ENCODE data around the gene FXR2. TPM values are rescaled to one million over a fixed set of nuclear protein-coding genes. Genes with fewer than 3 reads are reported as not detected.

Gene FXR2
- total and polyA plus RNA-seq, 10 of the 15 experiments (the other 5 are each of a cell fraction or from before 2014, with no cell fraction given), result 1.6 to 33.3 (median 22.0) TPM

GRCh38 chr17:7552621-7553051, 62.1 kb downstream of the FXR2 start (continued):
- TF ChIP-seq, protein P1, sequence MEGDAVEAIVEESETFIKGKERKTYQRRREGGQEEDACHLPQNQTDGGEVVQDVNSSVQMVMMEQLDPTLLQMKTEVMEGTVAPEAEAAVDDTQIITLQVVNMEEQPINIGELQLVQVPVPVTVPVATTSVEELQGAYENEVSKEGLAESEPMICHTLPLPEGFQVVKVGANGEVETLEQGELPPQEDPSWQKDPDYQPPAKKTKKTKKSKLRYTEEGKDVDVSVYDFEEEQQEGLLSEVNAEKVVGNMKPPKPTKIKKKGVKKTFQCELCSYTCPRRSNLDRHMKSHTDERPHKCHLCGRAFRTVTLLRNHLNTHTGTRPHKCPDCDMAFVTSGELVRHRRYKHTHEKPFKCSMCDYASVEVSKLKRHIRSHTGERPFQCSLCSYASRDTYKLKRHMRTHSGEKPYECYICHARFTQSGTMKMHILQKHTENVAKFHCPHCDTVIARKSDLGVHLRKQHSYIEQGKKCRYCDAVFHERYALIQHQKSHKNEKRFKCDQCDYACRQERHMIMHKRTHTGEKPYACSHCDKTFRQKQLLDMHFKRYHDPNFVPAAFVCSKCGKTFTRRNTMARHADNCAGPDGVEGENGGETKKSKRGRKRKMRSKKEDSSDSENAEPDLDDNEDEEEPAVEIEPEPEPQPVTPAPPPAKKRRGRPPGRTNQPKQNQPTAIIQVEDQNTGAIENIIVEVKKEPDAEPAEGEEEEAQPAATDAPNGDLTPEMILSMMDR (IDR thresholded peaks at IDR 0.05 in 2 of 3, conservative IDR thresholded peaks at IDR 0.05 in 1 of 3; ENCODE audit: control insufficient read depth in 2 of 3, extremely low read depth in 1 of 3, insufficient read depth in 1 of 3, low read depth in 3 of 3, low read length in 3 of 3), result no peak
- no peak for TF ChIP-seq SUPT20H (IDR thresholded peaks at IDR 0.05; ENCODE audit: borderline replicate concordance, control insufficient read depth, low read depth, low read length)
- no peak for TF ChIP-seq ASH2L (IDR thresholded peaks at IDR 0.05; ENCODE audit: borderline replicate concordance, low read depth)
- TF ChIP-seq, protein P2, sequence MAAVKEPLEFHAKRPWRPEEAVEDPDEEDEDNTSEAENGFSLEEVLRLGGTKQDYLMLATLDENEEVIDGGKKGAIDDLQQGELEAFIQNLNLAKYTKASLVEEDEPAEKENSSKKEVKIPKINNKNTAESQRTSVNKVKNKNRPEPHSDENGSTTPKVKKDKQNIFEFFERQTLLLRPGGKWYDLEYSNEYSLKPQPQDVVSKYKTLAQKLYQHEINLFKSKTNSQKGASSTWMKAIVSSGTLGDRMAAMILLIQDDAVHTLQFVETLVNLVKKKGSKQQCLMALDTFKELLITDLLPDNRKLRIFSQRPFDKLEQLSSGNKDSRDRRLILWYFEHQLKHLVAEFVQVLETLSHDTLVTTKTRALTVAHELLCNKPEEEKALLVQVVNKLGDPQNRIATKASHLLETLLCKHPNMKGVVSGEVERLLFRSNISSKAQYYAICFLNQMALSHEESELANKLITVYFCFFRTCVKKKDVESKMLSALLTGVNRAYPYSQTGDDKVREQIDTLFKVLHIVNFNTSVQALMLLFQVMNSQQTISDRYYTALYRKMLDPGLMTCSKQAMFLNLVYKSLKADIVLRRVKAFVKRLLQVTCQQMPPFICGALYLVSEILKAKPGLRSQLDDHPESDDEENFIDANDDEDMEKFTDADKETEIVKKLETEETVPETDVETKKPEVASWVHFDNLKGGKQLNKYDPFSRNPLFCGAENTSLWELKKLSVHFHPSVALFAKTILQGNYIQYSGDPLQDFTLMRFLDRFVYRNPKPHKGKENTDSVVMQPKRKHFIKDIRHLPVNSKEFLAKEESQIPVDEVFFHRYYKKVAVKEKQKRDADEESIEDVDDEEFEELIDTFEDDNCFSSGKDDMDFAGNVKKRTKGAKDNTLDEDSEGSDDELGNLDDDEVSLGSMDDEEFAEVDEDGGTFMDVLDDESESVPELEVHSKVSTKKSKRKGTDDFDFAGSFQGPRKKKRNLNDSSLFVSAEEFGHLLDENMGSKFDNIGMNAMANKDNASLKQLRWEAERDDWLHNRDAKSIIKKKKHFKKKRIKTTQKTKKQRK (IDR thresholded peaks at IDR 0.05; ENCODE audit: low read depth, low read length), result no peak
- TF ChIP-seq PAX5 (IDR thresholded peaks at IDR 0.05; ENCODE audit: borderline replicate concordance, low read depth, low read length), result 0 out of 2 replicates have a peak, but pooled peaks have one; percentile 41
- peak; percentile 66; the same call in 1 of the 2 replicates for TF ChIP-seq MTA3 (IDR thresholded peaks at IDR 0.05; ENCODE audit: borderline replicate concordance, low read length)
- no peak for TF ChIP-seq SUZ12 (IDR thresholded peaks at IDR 0.05; ENCODE audit: unreplicated experiment)
- TF ChIP-seq TCF12 (IDR thresholded peaks at IDR 0.05; ENCODE audit: low read depth, low read length), result no peak
- TF ChIP-seq MTA2 (IDR thresholded peaks at IDR 0.05; ENCODE audit: low read depth), result peak; percentile 71; the same call in 1 of the 2 replicates
- no peak for TF ChIP-seq TAF1 (IDR thresholded peaks at IDR 0.05; ENCODE audit: borderline replicate concordance, low read depth, low read length)
- TF ChIP-seq BHLHE40 (IDR thresholded peaks at IDR 0.05; ENCODE audit: borderline replicate concordance in 1 of 2, low read depth in 2 of 2, low read length in 1 of 2), result peak; percentile 77 to 78; a peak in 3 of 4 replicates
- TF ChIP-seq E2F8 (IDR thresholded peaks at IDR 0.05; ENCODE audit: low read depth, partially characterized antibody), result no peak
- no peak for TF ChIP-seq NFYB (IDR thresholded peaks at IDR 0.05; ENCODE audit: insufficient read depth, low read depth, low read length)
- TF ChIP-seq EED (IDR thresholded peaks at IDR 0.05; ENCODE audit: low read depth), result peak; percentile 84
- TF ChIP-seq IRF5 (IDR thresholded peaks at IDR 0.05; ENCODE audit: borderline replicate concordance), result no peak
- TF ChIP-seq SMAD1 (IDR thresholded peaks at IDR 0.05; ENCODE audit: low read depth, partially characterized antibody), result no peak
- peak; percentile 88 for TF ChIP-seq NBN (IDR thresholded peaks at IDR 0.05)
- TF ChIP-seq ZNF384 (IDR thresholded peaks at IDR 0.05; ENCODE audit: borderline replicate concordance, low read depth, low read length), result peak; percentile 94
- no peak for TF ChIP-seq HCFC1 (IDR thresholded peaks at IDR 0.05; ENCODE audit: low read length)
- 0 out of 2 replicates have a peak, but pooled peaks have one; percentile 38 for TF ChIP-seq YY1 (IDR thresholded peaks at IDR 0.05; ENCODE audit: low read depth, low read length)
